ENCODE measurements around the gene FXR1.
"Not testable (repeated sequence)": the region's sequence is repeated elsewhere in the genome, so short reads cannot be mapped to it uniquely, and the experiment has no call there.

The FXR1 gene

DNA sequence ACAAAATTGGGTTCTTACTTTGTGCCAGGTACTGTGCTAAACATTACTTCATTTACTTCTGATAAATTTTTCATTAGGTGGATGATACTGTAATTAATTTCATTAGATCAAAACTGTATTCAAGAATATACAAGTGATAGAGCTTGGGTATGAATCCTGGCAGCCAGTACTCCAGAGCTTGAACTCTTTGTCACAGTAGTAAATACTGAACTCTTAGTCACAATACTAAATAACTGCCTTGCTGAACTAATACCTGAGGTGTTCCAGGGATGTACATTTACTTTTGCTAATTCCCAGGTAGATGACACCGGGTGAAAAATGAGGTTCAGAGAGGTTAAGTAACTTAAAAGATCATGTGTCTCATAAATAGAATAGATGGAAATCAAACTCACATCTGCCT lies 20.3 kb downstream of the FXR1 start:
- DNase-seq: no peak

DNA sequence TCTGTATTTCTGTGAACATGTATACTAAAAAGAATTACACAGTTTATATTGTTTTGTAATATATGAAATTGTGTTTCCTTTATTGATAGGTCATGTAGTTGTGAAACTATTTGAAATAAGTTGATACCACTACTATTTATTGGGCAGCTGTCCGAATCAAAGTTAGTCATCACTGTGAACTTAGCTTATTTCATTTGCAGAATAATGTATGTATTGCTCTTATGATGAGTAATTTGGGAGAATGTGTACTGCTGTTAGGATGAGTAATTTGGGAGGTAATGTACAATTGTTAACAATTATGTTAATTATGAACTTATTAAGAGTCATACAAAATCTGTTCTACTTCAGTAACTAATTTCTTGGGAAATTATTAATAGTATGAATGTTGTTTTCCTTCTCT lies 22.2 kb downstream of the FXR1 start:
- no peak for DNase-seq

DNA sequence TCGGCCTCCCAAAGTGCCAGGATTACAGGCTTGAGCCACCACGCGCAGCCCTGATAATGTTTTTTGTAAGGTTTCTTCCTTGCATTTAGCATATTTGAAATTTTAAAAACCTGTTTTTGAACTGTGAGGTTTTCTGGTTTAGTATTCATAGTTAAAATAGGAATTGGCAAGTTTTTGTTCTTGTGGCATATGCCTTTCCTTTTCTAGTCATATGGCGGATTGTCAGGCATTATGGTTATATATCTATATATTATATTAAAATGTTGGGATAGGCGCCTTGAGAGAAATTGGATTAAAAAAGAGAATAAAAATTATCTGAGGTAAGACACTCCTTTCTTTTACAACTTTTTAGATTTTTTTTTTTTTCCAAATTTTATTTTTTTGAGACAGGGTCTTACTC lies 28.4 kb downstream of the FXR1 start:
- no peak for DNase-seq

DNA sequence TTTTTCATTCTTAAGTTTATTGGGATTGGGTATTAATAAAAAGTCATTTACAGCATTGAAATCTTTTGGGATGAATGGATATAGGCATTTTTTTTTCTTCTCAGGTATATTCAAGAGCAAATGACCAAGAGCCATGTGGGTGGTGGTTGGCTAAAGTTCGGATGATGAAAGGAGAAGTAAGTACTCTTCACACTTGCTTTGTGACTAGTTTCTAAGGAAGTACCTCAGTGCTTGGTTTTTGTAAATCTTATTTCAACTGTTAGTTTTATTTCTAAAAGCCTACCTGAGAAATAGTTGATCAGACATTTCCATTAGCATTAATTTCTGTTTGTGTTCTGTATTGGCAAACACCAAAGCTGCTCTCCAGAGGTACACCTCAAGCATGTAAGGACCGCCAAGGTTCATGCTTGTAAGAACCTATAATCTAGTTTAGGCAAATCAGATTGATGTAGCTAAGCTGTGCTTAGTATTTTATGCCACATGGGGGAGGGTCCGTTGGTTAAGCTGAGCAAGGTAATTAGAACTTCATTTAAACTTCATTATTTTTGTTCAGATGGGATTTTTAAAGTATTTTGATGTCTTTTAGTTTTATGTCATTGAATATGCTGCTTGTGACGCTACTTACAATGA lies 35.4 kb downstream of the FXR1 start:
- no peak for DNase-seq

DNA sequence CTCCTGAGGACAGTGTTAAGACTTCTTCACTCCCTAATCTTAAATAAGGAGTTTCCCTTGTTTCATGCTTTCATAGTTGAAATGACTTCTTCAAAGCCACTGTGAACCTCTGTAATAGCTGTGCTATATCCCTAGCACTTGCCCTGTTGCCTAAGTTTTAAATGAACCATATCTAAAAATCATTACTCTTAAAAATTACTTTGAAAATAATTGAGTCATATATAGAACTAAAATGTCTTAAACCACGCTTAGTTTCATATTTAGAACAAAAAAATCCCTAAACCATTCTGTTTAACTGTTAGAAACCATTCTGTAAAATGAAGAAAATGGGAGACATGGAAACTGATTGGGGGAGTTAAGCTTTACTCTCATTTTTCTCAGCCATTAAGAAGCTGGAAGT lies 47.2 kb downstream of the FXR1 start:
- no peak for DNase-seq

DNA sequence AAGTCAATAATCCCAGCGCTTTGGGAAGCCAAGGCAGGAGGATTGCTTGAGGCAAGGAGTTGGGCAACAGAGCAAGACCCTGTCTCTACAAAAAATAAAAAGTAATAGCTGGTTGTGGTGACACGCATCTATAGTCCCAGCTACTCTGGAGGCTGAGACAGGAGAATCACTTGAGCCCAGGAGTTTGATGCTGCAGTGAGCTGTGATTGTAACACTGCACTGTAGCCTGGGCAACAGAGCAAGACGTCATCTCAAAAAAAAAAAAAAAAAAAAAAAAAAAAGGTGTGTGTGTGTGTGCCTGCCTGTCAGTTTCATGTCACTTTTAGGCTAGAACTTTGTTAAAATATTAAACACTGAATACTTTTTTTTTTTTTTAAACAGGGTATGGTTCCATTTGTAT lies 48.6 kb downstream of the FXR1 start:
- DNase-seq: no peak

DNA sequence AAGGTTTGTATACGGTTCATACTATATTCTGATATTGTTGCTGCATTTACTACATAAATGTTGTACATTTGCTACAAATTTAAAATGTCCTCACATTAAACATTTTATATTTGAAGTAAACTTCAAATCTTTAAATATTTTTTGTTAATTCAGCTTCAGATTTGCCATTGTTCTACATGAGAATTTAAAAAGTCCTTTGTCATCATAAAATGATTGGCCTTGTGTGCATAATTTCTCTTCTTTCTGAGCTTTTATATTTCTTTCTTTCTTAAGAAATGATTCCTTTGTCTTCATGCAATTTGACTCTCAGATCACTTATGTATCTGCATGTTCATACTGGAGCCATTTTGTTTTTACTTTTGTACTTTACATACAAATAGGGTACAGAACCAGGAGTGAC lies 49.1 kb downstream of the FXR1 start:
- DNase-seq: no peak

DNA sequence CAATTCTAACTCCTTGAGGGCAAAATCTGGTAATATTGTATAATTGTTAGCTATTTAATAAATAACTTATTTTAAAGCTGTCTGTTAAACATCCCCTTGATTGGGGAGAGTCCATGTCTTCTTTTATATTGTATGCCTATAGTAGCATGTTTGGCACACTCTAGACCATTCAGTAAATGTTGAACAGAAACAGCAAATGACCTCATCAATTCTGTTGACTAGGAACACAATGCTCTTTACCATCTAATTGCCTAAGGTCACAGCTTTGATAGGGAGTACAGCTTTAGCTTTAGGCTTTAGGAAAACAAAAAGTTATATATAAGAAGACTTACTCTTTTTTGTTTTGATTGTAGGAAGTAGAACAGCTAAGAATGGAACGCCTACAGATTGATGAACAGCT lies 50.1 kb downstream of the FXR1 start:
- DNase-seq: no peak

DNA sequence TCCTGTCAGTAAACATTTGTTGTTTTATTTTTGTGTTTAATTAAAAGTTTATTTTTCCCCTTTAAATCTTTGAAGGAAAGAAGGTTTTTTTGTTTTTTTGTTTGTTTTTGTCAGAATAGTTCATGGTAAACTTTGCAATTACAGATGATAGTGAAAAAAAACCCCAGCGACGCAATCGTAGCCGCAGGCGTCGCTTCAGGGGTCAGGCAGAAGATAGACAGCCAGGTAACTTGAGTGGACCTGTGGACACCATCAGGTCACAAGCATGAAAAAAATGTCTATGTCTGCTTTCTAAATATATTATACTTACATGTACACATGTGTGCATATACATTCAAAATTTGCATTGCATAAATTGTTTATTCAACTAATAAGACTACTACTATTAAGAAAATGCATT lies 58.5 kb downstream of the FXR1 start:
- no peak for DNase-seq

DNA sequence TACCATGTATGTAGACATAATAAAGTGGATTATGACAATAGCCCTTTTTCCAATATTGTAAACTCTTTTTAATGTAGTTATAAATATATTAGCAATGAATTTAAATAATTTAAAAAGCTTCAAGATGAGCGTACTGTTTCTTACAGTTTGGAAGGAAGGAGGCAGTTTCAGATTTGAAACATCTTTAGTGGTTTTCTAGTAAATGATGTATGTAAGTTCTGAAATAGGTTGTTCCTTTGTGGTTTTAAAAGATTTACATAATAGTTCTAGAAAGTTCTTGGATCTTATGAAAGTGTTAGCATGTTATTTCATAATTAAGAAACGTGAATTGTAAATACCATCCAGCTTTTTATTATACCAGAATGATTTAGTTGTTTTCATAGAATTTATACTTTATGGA lies 61.1 kb downstream of the FXR1 start:
- no peak for DNase-seq

DNA sequence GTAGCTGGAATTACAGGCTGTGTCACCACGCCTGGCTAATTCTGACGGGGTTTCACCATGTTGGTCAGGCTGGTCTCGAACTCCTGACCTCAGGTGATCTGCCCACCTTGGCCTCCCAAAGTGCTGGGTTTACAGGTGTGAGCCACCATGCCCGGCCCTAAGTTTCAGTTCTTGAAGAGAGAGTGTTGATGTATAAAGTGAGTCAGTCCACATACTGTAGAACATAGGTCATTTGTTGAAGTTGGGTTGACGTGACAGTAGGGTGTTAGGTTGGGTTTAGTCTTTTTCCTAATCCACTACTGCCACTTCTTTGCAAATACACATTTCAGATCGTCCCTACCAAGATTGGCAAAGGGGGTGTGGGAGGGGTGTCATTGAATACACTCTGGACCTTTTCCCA lies 61.8 kb downstream of the FXR1 start:
- no peak for DNase-seq

DNA sequence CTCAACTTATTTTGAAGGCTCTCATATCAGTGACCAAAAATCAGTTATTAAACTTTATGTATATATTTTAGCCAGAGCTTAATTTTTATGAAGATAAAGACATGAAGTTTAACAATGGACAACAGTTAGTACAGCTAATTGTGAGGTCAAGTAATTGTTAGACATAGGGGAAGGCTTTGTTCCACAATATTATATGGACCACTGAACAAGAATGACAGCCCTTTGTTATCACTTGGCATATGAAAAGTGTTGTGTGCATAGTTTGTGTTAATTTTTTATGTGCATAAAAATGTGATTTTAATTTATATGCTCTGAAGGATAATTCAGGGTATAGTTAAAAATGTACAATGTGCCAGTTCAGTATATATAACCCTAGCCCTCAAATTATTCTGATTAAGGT lies 65.0 kb downstream of the FXR1 start:
- no peak for DNase-seq

DNA sequence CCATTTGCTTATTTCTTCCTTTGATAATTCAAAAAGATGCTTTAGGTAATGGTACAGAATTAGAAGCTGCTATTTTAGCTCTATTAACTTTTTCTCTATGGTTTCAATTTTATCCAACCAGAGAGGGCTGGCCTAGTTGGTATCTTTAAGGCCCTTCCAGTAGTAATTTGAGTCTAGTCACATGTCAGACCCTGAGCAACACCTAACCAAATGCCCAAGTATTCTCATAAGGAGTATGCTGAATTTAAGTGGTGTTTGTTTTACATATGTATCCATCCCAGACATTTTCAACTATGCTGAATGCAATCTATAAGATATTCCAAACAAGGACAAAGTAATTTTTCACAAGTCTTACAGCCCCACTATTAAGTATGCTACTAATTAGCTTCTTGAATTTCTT lies 67.5 kb downstream of the FXR1 start:
- DNase-seq: no peak

DNA sequence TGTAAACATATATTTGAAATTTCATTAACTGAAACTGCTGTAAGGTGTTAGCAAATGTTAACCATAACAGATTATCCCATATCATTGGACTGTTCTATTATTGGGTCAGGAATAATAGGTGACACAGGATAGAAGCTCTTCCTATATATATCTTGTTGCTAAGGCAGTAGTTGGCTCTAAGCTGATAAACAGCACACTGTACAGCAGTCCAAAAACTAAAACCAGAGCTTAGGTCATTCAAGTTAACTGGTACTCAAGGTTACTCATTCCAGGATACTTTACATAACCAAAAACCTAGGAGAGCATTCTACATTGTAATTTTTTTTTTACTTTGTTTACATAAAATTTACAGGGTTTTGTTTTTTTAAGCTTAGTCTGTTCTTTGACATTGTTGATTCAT lies 68.1 kb downstream of the FXR1 start:
- no peak for DNase-seq

DNA sequence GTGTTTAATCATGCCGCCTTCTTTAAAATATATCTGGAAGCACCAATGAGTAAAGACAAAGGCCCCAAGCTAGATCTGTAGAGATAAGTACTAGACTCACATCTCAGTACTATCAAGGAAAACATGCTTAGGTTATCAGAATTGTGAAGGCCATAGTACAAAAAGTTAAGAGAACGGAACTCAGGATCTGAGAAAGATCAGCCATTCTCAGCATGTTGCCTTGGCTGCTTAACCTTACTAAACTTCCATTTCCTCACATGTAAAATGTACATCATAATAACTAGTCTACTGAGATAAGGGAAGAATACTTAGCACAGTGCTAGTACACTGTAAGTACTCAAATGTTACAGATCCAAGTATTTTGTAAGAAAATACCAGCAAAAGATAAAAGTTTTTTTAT lies 69.4 kb downstream of the FXR1 start:
- no peak for DNase-seq

DNA sequence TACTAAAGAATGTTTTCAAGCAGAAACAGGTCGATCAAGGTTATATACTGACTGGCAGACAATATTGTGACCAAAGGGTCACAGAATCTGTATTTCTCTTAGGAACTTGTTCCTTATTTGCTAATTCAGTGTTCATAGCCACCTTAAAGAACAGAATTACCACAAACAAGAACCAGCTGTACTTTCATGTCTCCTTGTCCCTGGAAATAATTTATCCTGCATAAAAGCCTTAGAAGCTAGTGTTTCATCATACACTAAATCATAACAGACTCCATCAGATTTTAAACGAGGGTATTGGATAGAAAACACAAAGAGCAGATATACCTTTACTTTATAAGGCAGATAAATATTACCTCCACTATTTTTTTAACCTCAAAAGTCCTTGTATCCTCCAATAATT lies 70.7 kb downstream of the FXR1 start:
- DNase-seq: no peak

DNA sequence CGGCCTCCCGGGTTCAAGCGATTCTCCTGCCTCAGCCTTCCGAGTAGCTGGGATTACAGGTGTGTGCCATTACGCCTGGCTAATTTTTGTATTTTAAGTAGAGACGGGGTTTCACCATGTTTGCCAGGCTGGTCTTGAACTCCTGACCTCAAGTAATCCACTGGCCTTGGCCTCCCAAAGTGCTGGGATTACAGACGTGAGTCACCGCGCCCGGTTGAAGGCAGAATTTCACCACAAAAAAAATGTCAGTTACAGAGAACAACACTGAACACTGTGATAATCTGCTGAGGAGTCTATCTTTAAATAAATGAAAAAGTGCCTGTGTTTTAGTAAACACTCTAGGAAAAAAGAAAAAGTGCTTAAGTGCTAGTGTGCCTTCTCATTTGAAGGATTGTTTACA lies 73.9 kb downstream of the FXR1 start:
- DNase-seq: not testable (repeated sequence)

DNA sequence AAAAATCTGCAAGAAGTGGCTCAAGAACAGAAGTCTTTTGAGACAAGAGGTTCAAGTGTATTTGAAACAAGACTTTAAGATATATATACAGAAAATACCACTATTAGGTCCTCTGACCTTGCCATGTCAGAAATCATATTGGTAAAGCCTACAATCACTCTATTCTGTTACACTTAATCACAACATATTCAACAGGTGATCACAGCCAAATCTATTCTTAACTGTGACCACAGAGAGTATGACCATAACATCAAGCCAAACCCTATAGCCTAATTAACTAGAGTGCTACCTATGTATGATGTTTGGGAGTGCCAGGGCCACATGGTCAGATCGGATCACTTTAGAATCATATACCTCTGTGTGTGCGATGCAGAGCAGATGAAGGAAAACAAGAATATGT lies 74.9 kb downstream of the FXR1 start:
- no peak for DNase-seq

DNA sequence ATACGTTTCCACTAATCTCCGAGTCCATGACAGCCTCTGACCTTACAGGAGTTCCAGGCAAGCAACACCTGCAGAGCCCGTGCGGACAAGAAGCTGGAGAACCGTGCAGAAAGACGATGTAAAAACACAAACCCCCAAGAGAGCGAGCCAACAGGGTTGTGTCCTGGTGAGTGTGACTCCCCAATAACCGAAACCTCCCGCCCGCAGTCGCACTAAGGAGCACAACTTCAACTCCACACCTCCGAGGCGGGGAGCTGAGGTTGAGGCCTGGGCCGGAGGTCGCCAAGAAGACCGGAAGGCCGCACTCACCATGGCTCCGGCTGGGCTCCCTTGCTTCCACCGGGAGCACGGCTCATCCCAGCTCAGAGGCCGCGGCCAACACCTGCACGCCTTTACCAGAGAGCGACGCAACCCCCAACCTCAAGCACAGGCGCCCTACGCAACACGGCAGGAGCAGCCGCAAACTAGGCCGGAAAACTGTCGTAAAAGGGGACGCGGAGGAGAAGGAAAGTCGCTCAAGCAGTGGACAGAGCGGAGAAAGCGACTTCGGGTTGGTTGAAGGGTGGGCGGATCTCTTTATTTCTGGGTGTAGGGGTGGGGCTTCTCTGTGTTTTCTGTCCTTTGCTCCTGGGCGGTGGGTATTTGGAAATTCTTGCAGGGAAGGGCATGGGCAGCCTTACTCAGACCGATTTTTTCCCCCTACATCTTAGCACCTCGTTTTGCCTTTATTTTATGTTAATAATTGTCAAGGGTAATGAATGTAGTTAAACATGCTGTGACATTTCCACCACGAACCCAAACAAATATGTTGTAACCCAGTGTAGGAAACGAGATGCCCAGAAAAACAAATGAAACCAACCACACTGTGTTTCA lies 77.1 kb downstream of the FXR1 start, which contains the start of gene DNAJC19:
Gene DNAJC19 (minus strand): TSS at position 446 of the 873 bp plus-strand sequence. CDS start 134 bp downstream, at position 312.
- DNase-seq: peak; percentile 62 to 96 (median 90)

DNA sequence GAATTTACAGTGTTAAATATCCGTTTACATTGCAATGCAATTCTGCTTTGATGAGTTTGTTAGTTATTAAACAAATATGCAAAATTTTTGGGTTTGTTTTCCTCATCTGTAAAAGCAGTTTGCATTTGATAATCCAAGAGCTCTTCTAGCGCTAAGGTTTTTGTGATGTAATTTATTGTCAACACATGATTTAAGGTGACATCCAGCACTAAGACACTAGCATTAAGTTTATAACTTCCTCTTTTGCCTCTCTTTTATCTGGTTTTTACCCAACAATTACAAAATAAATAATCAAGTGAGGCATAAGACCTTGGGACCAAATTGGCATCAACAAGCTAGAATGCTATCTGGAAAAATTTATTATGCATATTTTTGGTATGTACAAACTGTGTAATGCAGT lies 78.0 kb downstream of the FXR1 start:
- DNase-seq: no peak

DNA sequence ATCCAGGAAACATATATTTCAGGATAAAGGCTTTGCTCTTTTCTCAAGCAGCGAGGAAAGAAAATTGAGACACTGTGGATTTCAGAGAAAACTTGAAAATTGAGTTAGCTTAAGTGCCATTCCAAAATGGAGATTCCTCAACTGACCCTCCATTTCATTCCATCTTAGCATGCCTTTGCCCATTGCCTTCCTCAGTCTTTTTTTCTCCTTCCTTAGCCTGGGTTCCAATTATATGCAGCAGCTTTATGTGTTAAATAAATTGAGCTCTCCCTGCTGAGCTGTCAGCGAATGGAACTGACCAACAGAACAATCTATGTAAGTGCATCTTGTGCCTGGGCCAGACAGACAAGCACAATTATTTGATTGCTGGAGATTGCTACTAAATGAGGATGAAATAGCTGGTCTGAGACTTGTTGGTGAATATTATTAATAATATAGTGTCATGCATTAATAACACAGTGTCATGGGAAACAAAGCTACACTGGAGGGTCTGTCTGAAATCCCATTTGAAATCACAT lies 84.0 kb downstream of the FXR1 start:
- DNase-seq: no peak

DNA sequence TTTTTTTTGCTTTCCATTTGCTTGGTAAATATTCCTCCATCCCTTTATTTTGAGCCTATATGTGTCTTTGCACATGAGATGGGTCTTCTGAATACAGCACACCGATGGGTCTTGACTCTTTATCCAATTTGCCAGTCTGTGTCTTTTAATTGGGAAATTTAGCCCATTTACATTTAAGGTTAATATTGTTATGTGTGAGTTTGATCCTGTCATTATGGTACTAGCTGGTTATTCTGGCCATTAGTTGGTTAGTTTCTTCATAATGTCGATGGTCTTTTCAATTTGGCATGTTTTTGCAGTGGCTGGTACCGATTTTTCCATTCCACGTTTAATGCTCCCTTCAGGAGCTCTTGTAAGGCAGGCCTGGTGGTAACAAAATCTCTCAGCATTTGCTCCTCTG lies 89.9 kb downstream of the FXR1 start:
- DNase-seq: not testable (repeated sequence)

DNA sequence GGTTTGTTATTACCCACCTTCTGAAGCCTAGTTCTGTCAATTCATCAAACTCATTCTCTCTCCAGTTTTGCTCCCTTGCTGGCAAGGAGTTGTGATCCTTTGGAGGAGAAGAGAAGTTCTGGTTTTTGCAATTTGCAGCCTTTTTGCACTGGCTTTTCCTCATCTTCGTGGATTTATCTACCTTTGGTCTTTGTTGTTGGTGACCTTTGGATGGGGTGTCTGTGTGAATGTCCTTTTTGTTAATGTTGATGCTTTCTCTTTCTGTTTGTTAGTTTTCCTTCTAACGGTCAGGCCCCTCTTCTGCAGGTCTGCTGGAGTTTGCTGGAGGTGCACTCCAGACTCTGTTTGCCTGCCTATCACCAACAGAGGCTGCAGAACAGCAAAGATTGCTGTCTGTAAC lies 91.0 kb downstream of the FXR1 start:
- not testable (repeated sequence) for DNase-seq
